Left lobe of liver (tissue), 2 donors: Measurements from ENCODE around the gene AP2B1. TPM values are rescaled to one million over a fixed set of nuclear protein-coding genes. Genes with fewer than 3 reads are reported as not detected.
"Not testable (repeated sequence)": the region's sequence is repeated elsewhere in the genome, so short reads cannot be mapped to it uniquely, and the experiment has no call there.

Experiments
- ATAC-seq: fragments of 200-7000 bp; cut with Tn5 transposase; one replicate; pipeline ENCODE4 v1.9.1; 2020; ENCODE audit warnings: mild to moderate bottlenecking, moderate library complexity
- DNase-seq: peaks from one replicate; pipeline ENCODE4 v3.0.0-alpha.2; 2020; ENCODE audit warnings: low spot score
- total RNA-seq: library from RNA; stranded (reverse); gene quantifications from one replicate; pipeline ENCODE4 v1.2.1, GENCODE V29; 2021
- donor health status: DM: no; HTN: no; CAD: no; lungs with moderate emphysema.
- donor health status: DM: no; HTN: yes; CAD: no.

Gene AP2B1
- total RNA-seq, 1 donor from 2014 or later, result 39.6 TPM

GRCh38 chr17:35694906-35695305, 107.8 kb downstream of the AP2B1 start:
- no peak for DNase-seq
- no peak for ATAC-seq

GRCh38 chr17:35695613-35696012, 108.5 kb downstream of the AP2B1 start:
- no peak for ATAC-seq
- DNase-seq, result no peak

GRCh38 chr17:35698800-35699199, 111.7 kb downstream of the AP2B1 start:
- ATAC-seq, result no peak

GRCh38 chr17:35700150-35700549, 113.0 kb downstream of the AP2B1 start:
- ATAC-seq (no peak), DNase-seq (no peak)

More at GRCh38 chr17:35698800-35699199, 111.7 kb downstream of the AP2B1 start:
- DNase-seq, result no peak

- no peak for ATAC-seq
These were observed 114.4 kb downstream of the AP2B1 start for GRCh38 chr17:35701491-35701890.

GRCh38 chr17:35703308-35703707, 116.2 kb downstream of the AP2B1 start:
- DNase-seq, ATAC-seq: not testable (repeated sequence)

More at GRCh38 chr17:35701491-35701890, 114.4 kb downstream of the AP2B1 start:
- DNase-seq, result no peak

GRCh38 chr17:35705230-35705629, 118.1 kb downstream of the AP2B1 start:
- no peak for ATAC-seq
- DNase-seq, result no peak

- ATAC-seq, result no peak
These were observed 118.6 kb downstream of the AP2B1 start for GRCh38 chr17:35705705-35706104.

GRCh38 chr17:35708149-35708548, 121.0 kb downstream of the AP2B1 start:
- ATAC-seq, result no peak

More at GRCh38 chr17:35705705-35706104, 118.6 kb downstream of the AP2B1 start:
- no peak for DNase-seq

GRCh38 chr17:35708951-35709350, 121.8 kb downstream of the AP2B1 start:
- no peak for DNase-seq

More at GRCh38 chr17:35708149-35708548, 121.0 kb downstream of the AP2B1 start:
- no peak for DNase-seq

GRCh38 chr17:35709874-35710273, 122.8 kb downstream of the AP2B1 start:
- DNase-seq, result peak; percentile 67
- peak; percentile 65 for ATAC-seq

More at GRCh38 chr17:35708951-35709350, 121.8 kb downstream of the AP2B1 start:
- ATAC-seq, result no peak

- DNase-seq, result no peak
- no peak for ATAC-seq
These were observed 123.8 kb downstream of the AP2B1 start for GRCh38 chr17:35710950-35711349.

- peak; percentile 72 for ATAC-seq
These were observed 126.1 kb downstream of the AP2B1 start for GRCh38 chr17:35713069-35713728.

GRCh38 chr17:35714988-35715387, 127.9 kb downstream of the AP2B1 start:
- DNase-seq (no peak), ATAC-seq (no peak)

More at GRCh38 chr17:35713069-35713728, 126.1 kb downstream of the AP2B1 start:
- peak; percentile 90 for DNase-seq

GRCh38 chr17:35715416-35715815, 128.3 kb downstream of the AP2B1 start:
- no peak for ATAC-seq
- DNase-seq, result no peak

- ATAC-seq (no peak), DNase-seq (no peak)
These were observed 129.1 kb downstream of the AP2B1 start for GRCh38 chr17:35716173-35716572.

GRCh38 chr17:35716897-35717465, 129.9 kb downstream of the AP2B1 start:
- peak; percentile 76 for ATAC-seq
- DNase-seq, result peak; percentile 72

GRCh38 chr17:35717475-35717874, 130.4 kb downstream of the AP2B1 start:
- DNase-seq (no peak), ATAC-seq (peak; percentile 57)

GRCh38 chr17:35723735-35724134, 136.6 kb downstream of the AP2B1 start:
- no peak for DNase-seq
- ATAC-seq, result no peak

GRCh38 chr17:35725058-35725457, 137.9 kb downstream of the AP2B1 start:
- no peak for DNase-seq
- ATAC-seq, result no peak

- no peak for ATAC-seq
- no peak for DNase-seq
These were observed 138.6 kb downstream of the AP2B1 start for GRCh38 chr17:35725802-35726126.

- ATAC-seq (no peak), DNase-seq (no peak)
These were observed 139.2 kb downstream of the AP2B1 start for GRCh38 chr17:35726127-35726952.
